ENCODE results near the gene FKTN. TPM values are rescaled to one million over a fixed set of nuclear protein-coding genes. Genes with fewer than 3 reads are reported as not detected.

Gene FKTN
- total RNA-seq, 1 experiment from 2014 or later = 10.8 TPM

DNA sequence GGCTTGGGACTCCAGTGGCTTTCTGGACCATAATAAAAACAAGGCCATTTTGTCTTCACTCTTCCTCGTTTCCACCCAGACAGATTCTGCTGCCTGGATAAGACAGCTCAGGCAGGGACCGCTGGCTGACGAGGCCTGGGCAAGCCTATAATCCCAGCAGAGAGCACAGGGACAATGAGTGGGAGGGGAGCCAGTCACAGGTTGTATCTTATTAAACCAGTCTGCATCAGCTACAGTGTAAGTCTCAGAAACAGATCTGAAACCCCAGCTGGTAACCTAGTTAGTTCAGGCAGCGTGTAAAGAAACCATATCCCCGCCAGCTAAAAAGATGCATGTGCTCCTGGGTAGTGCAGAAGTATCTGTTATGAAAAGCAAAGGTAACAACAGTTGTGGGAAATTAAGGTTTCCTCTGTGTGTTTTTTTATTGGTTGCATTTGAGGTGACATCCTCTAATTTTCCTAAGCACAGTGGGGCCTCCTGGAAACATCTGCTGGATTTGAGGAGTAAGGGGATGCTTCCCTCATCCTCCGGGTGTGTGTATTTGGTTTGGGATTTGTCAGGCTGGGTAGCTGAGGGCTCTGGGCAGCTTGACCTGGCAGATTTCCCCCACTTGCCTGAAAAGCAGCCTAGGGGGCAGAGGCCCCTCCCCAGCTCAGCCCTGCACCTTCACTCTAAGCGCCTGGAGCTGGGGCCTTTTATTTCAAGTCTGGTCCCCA, 89.1 kb downstream of the FKTN start:
- ChIA-PET CTCF (interaction anchor here (0.9 to 1.2 kb wide), 2 partner anchors 44 to 71 kb away, joined by 3 read pairs; no protein-coding TSS in a partner anchor), POLR2A (interaction anchor here (0.9 kb wide), 1 partner anchor 13 kb away, joined by 3 read pairs; no protein-coding TSS in a partner anchor)
- Mint-ChIP-seq H3K4me3 (no peak overlapping the region), H3K27me3 (ENCODE audit: low read depth) (no peaks in the 10 kb centered on the region), H3K27ac (no peak overlapping the region), H3K36me3 (no peaks in the 10 kb centered on the region), H3K9me3 (no peaks in the 10 kb centered on the region), H3K4me1 (peaks cover 14% of the 10 kb centered on the region)
- ATAC-seq (no peak), DNase-seq (ENCODE audit: low spot score) (no peak)
- TF ChIP-seq, protein P1, sequence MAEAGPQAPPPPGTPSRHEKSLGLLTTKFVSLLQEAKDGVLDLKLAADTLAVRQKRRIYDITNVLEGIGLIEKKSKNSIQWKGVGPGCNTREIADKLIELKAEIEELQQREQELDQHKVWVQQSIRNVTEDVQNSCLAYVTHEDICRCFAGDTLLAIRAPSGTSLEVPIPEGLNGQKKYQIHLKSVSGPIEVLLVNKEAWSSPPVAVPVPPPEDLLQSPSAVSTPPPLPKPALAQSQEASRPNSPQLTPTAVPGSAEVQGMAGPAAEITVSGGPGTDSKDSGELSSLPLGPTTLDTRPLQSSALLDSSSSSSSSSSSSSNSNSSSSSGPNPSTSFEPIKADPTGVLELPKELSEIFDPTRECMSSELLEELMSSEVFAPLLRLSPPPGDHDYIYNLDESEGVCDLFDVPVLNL (CRISPR knock-in tag; IDR thresholded peaks at IDR 0.05; ENCODE audit: borderline replicate concordance, low read depth) = no peak
- TF ChIP-seq NR2C2 (CRISPR knock-in tag; IDR thresholded peaks at IDR 0.05) (no peak), ZNF671 (CRISPR knock-in tag; IDR thresholded peaks at IDR 0.05) (no peak), MYBL2 (CRISPR knock-in tag; IDR thresholded peaks at IDR 0.05) (no peak), ZNF121 (CRISPR knock-in tag; IDR thresholded peaks at IDR 0.05) (no peak), KAT7 (CRISPR knock-in tag; IDR thresholded peaks at IDR 0.05; ENCODE audit: borderline replicate concordance) (no peak), OVOL2 (CRISPR knock-in tag; IDR thresholded peaks at IDR 0.05; ENCODE audit: borderline replicate concordance) (no peak), GABPB1 (CRISPR knock-in tag; IDR thresholded peaks at IDR 0.05) (no peak)
- TF ChIP-seq, protein P2, sequence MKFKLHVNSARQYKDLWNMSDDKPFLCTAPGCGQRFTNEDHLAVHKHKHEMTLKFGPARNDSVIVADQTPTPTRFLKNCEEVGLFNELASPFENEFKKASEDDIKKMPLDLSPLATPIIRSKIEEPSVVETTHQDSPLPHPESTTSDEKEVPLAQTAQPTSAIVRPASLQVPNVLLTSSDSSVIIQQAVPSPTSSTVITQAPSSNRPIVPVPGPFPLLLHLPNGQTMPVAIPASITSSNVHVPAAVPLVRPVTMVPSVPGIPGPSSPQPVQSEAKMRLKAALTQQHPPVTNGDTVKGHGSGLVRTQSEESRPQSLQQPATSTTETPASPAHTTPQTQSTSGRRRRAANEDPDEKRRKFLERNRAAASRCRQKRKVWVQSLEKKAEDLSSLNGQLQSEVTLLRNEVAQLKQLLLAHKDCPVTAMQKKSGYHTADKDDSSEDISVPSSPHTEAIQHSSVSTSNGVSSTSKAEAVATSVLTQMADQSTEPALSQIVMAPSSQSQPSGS (CRISPR knock-in tag; IDR thresholded peaks at IDR 0.05; ENCODE audit: borderline replicate concordance, low read depth) = no peak
- TF ChIP-seq, protein P3, sequence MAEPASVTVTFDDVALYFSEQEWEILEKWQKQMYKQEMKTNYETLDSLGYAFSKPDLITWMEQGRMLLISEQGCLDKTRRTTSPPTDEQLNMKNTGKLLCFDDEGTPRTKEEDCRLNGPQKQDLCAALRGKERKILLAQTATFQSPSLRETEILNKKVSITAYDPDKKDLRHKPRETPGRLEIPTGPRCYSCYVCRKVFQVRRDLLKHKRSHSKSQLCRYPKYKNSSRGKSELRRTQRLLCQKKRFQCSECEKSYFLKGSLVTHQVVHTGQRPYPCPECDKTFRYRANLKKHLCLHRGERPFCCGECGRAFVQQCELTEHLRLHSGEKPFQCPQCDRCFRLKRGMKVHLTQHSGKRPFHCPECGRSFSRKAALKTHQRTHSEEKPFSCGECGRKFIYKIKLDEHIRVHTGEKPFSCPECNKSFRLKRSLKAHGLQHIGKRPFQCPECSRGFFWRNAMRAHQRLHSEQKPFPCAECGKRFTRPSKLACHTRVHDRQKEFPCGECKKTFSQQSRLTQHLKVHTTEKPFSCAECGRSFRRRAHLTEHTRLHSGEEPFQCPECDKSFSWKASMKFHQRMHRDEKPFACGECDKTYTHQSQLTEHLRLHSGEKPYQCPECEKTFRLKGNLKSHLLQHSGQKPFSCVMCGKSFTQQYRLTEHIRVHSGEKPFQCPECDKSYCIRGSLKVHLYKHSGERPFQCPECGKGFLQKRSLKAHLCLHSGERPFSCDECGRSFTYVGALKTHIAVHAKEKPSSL (CRISPR knock-in tag; conservative IDR thresholded peaks at IDR 0.05) = no peak
- TF ChIP-seq, protein P4, sequence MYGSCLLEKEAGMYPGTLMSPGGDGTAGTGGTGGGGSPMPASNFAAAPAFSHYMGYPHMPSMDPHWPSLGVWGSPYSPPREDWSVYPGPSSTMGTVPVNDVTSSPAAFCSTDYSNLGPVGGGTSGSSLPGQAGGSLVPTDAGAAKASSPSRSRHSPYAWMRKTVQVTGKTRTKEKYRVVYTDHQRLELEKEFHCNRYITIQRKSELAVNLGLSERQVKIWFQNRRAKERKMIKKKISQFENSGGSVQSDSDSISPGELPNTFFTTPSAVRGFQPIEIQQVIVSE (CRISPR knock-in tag; IDR thresholded peaks at IDR 0.05; ENCODE audit: borderline replicate concordance) = no peak
- TF ChIP-seq, protein P5, sequence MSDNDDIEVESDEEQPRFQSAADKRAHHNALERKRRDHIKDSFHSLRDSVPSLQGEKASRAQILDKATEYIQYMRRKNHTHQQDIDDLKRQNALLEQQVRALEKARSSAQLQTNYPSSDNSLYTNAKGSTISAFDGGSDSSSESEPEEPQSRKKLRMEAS (CRISPR knock-in tag; IDR thresholded peaks at IDR 0.05) = no peak
- TF ChIP-seq, protein P6, sequence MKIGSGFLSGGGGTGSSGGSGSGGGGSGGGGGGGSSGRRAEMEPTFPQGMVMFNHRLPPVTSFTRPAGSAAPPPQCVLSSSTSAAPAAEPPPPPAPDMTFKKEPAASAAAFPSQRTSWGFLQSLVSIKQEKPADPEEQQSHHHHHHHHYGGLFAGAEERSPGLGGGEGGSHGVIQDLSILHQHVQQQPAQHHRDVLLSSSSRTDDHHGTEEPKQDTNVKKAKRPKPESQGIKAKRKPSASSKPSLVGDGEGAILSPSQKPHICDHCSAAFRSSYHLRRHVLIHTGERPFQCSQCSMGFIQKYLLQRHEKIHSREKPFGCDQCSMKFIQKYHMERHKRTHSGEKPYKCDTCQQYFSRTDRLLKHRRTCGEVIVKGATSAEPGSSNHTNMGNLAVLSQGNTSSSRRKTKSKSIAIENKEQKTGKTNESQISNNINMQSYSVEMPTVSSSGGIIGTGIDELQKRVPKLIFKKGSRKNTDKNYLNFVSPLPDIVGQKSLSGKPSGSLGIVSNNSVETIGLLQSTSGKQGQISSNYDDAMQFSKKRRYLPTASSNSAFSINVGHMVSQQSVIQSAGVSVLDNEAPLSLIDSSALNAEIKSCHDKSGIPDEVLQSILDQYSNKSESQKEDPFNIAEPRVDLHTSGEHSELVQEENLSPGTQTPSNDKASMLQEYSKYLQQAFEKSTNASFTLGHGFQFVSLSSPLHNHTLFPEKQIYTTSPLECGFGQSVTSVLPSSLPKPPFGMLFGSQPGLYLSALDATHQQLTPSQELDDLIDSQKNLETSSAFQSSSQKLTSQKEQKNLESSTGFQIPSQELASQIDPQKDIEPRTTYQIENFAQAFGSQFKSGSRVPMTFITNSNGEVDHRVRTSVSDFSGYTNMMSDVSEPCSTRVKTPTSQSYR (CRISPR knock-in tag; IDR thresholded peaks at IDR 0.05) = no peak

DNA sequence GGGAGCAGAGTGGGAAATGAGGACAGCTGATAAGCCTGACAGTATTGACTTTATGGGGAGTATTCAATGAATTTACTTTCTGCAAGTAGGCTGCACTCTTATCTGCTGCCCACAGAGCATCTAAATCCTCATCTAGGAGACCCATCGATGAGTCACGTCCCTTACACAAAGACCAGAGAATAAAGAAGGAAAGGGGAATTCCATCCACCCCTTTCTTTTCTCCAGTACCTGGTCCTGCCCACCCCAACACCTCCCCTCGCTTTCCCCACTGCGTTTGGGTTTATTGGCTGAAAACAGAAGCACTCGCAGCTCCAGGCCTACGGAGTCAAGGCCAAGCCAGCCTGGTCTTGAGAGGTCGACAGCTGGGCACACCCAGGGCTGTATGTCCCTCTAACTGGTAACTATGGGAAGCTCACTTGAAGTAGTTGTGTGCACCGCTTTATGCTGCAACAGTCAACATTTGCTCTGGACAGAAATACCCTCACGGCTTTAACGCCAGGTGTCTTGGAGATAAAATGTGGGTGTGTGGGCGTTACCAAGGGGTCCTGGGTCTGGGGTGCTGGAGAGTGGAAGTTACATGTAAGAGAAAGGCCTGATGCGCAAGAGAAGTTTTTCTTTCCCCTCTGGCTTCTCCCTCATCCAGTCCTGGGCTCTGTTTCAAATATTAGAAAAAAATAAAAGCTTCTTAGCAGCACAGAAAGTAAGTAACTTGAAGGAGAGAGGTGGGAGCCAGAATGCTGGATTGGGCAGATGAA, 89.8 kb downstream of the FKTN start:
- POLR2A ChIA-PET = no interaction called here
- peaks cover 2% of the 10 kb centered on the region; the same call in 1 of the 2 replicates for H3K27me3 Mint-ChIP-seq (ENCODE audit: low read depth)
- no peaks in the 10 kb centered on the region for H3K36me3 Mint-ChIP-seq
- DNase-seq (ENCODE audit: low spot score) (no peak), ATAC-seq (peak; percentile 57)
- CTCF ChIA-PET = interaction anchor here (0.9 kb wide), 1 partner anchor 70 kb away, joined by 3 read pairs; no protein-coding TSS in a partner anchor
- H3K4me1 Mint-ChIP-seq = peaks cover 16% of the 10 kb centered on the region
- no peak overlapping the region for H3K27ac Mint-ChIP-seq
- no peaks in the 10 kb centered on the region for H3K9me3 Mint-ChIP-seq
- no peak for TF ChIP-seq CBFB (CRISPR knock-in tag; IDR thresholded peaks at IDR 0.05; ENCODE audit: low read depth)
- no peak for TF ChIP-seq TEAD4 (CRISPR knock-in tag; IDR thresholded peaks at IDR 0.05)
- TF ChIP-seq ZNF219 (CRISPR knock-in tag; IDR thresholded peaks at IDR 0.05; ENCODE audit: borderline replicate concordance) = no peak
- TF ChIP-seq, protein P6 (CRISPR knock-in tag; IDR thresholded peaks at IDR 0.05) = no peak
- TF ChIP-seq FOXJ3 (CRISPR knock-in tag; IDR thresholded peaks at IDR 0.05; ENCODE audit: borderline replicate concordance) = no peak
- no peak for TF ChIP-seq GRHL2 (CRISPR knock-in tag; IDR thresholded peaks at IDR 0.05; ENCODE audit: insufficient replicate concordance, severe bottlenecking)
- no peak overlapping the region for H3K4me3 Mint-ChIP-seq

Data from WTC11 (cell line).